HEK293 (cell line): Measurements from ENCODE around the gene CCDC179.

Experiments
- CTCF ChIA-PET: fragments of 350-600 bp; formaldehyde crosslinking; extraction: SDS; loops from one replicate; lab custom pipeline; 2021; ENCODE audit warnings: antibody characterized with exemption; lab: Yijun Ruan, JAX
- POLR2A ChIA-PET: fragments of 300-600 bp; formaldehyde crosslinking; extraction: SDS; loops from one replicate; lab custom pipeline; 2020; ENCODE audit warnings: antibody characterized with exemption, inconsistent platforms; lab: Yijun Ruan, JAX
- H3K27ac ChIP-seq: fragments of 200-500 bp; sonication (Bioruptor generic); 2 replicates; pipeline ENCODE4 v1.5.1; 2014; ENCODE audit warnings: low read depth, low read length, control low read depth, inconsistent platforms; ENCODE audit errors: extremely low read depth
- H3K36me3 ChIP-seq, 2 experiments: fragments of 200-500 bp in 1 of 2; sonication (Bioruptor generic) in 1 of 2; 1 replicate in 1 of 2; 2 replicates in 1 of 2; pipeline ENCODE4 v1.5.1; 2014 to 2017; ENCODE audit warnings: inconsistent platforms in 2 of 2, low read length in 2 of 2; ENCODE audit not compliant: control insufficient read depth in 2 of 2, insufficient read depth in 1 of 2
- H3K4me1 ChIP-seq: fragments of 200-500 bp; sonication (Bioruptor generic); 2 replicates; pipeline ENCODE4 v1.5.1; 2014; ENCODE audit warnings: mild to moderate bottlenecking, low read length, inconsistent platforms; ENCODE audit not compliant: control insufficient read depth, insufficient read depth
- H3K4me3 ChIP-seq: 2 replicates; pipeline ENCODE4 v1.5.1; 2011; ENCODE audit warnings: low read depth, mild to moderate bottlenecking, control low read depth, low read length, moderate library complexity
- H3K9me3 ChIP-seq: fragments of 200-500 bp; sonication (Bioruptor generic); 2 replicates; pipeline ENCODE4 v1.5.1; 2014; ENCODE audit warnings: low read depth, low read length, inconsistent platforms; ENCODE audit not compliant: control insufficient read depth, insufficient read depth
- BCL11A ChIP-seq: fragments of 450-650 bp; formaldehyde crosslinking; IDR thresholded peaks from 2 replicates; pipeline ENCODE4 v1.5.1; 2016; ENCODE audit warnings: low read depth, missing biosample characterization, missing genetic modification characterization
- KLF1 ChIP-seq: fragments of 450-650 bp; formaldehyde crosslinking; IDR thresholded peaks from 2 replicates; pipeline ENCODE4 v1.5.1; 2016; ENCODE audit warnings: missing biosample characterization, missing genetic modification characterization
- KLF17 ChIP-seq: fragments of 450-650 bp; formaldehyde crosslinking; IDR thresholded peaks from 2 replicates; pipeline ENCODE4 v1.5.1; 2016; ENCODE audit warnings: missing biosample characterization, missing genetic modification characterization
- KLF7 ChIP-seq: fragments of 450-650 bp; formaldehyde crosslinking; IDR thresholded peaks from 2 replicates; pipeline ENCODE4 v1.5.1; 2016; ENCODE audit warnings: missing biosample characterization, missing genetic modification characterization, borderline replicate concordance
- OVOL3 ChIP-seq: fragments of 450-650 bp; formaldehyde crosslinking; IDR thresholded peaks from 2 replicates; pipeline ENCODE4 v1.5.1; 2016; ENCODE audit warnings: missing biosample characterization, missing genetic modification characterization
- PRDM10 ChIP-seq: fragments of 450-650 bp; formaldehyde crosslinking; IDR thresholded peaks from 2 replicates; pipeline ENCODE4 v1.5.1; 2016; ENCODE audit warnings: missing biosample characterization, missing genetic modification characterization
- PRDM6 ChIP-seq: fragments of 450-650 bp; formaldehyde crosslinking; IDR thresholded peaks from 2 replicates; pipeline ENCODE4 v1.5.1; 2017; ENCODE audit warnings: missing biosample characterization, missing genetic modification characterization
- TRIM28 ChIP-seq: IDR thresholded peaks from 2 replicates; pipeline ENCODE4 v1.6.1; 2011; ENCODE audit warnings: low read length, control low read depth, borderline replicate concordance
- ZNF10 ChIP-seq: fragments of 450-650 bp; formaldehyde crosslinking; IDR thresholded peaks from 2 replicates; pipeline ENCODE4 v1.5.1; 2017; ENCODE audit warnings: missing biosample characterization, missing genetic modification characterization
- ZNF114 ChIP-seq: fragments of 450-650 bp; formaldehyde crosslinking; IDR thresholded peaks from 2 replicates; pipeline ENCODE4 v1.5.0; 2017; ENCODE audit warnings: missing biosample characterization, missing genetic modification characterization
- ZNF155 ChIP-seq: fragments of 450-650 bp; formaldehyde crosslinking; IDR thresholded peaks from 2 replicates; pipeline ENCODE4 v1.5.1; 2016; ENCODE audit warnings: missing biosample characterization, missing genetic modification characterization
- ZNF174 ChIP-seq: fragments of 450-650 bp; formaldehyde crosslinking; IDR thresholded peaks from 2 replicates; pipeline ENCODE4 v1.5.0; 2017; ENCODE audit warnings: missing biosample characterization, mild to moderate bottlenecking, missing genetic modification characterization
- ZNF2 ChIP-seq: fragments of 450-650 bp; formaldehyde crosslinking; IDR thresholded peaks from 2 replicates; pipeline ENCODE4 v1.5.1; 2016; ENCODE audit warnings: missing biosample characterization, missing genetic modification characterization
- ZNF335 ChIP-seq: fragments of 450-650 bp; formaldehyde crosslinking; conservative IDR thresholded peaks from 2 replicates; pipeline ENCODE4 v1.5.1; 2016; ENCODE audit warnings: missing biosample characterization, missing genetic modification characterization
- ZNF394 ChIP-seq: fragments of 450-650 bp; formaldehyde crosslinking; IDR thresholded peaks from 2 replicates; pipeline ENCODE4 v1.5.1; 2016; ENCODE audit warnings: missing biosample characterization, missing genetic modification characterization, mild to moderate bottlenecking, moderate library complexity, borderline replicate concordance
- ZNF426 ChIP-seq: fragments of 450-650 bp; formaldehyde crosslinking; IDR thresholded peaks from 2 replicates; pipeline ENCODE4 v1.5.1; 2017; ENCODE audit warnings: missing biosample characterization, missing genetic modification characterization, mild to moderate bottlenecking, inconsistent platforms, moderate library complexity
- ZNF558 ChIP-seq: fragments of 450-650 bp; formaldehyde crosslinking; IDR thresholded peaks from 2 replicates; pipeline ENCODE4 v1.5.1; 2016; ENCODE audit warnings: missing biosample characterization, missing genetic modification characterization
- ZNF621 ChIP-seq: fragments of 450-650 bp; formaldehyde crosslinking; IDR thresholded peaks from 2 replicates; pipeline ENCODE4 v1.5.1; 2017; ENCODE audit warnings: missing biosample characterization, missing genetic modification characterization
- ZNF677 ChIP-seq: fragments of 450-650 bp; IDR thresholded peaks from 2 replicates; pipeline ENCODE4 v1.5.0; 2018; ENCODE audit warnings: missing biosample characterization, mild to moderate bottlenecking, missing genetic modification characterization, moderate library complexity
- ZNF692 ChIP-seq: fragments of 450-650 bp; formaldehyde crosslinking; IDR thresholded peaks from 2 replicates; pipeline ENCODE4 v1.5.1; 2016; ENCODE audit warnings: missing biosample characterization, missing genetic modification characterization
- ZNF776 ChIP-seq: fragments of 450-650 bp; formaldehyde crosslinking; IDR thresholded peaks from 2 replicates; pipeline ENCODE4 v1.5.0; 2017; ENCODE audit warnings: missing biosample characterization, missing genetic modification characterization, borderline replicate concordance
- ZNF843 ChIP-seq: fragments of 450-650 bp; formaldehyde crosslinking; IDR thresholded peaks from 2 replicates; pipeline ENCODE4 v1.5.1; 2016; ENCODE audit warnings: missing biosample characterization, missing genetic modification characterization
- TF ChIP-seq, protein P1 (sequence below): sonication (generic); formaldehyde crosslinking; IDR thresholded peaks from 2 replicates; pipeline ENCODE4 v1.8.1; 2022; ENCODE audit warnings: mild to moderate bottlenecking, moderate library complexity, missing genetic modification reagents

Gene CCDC179

DNA sequence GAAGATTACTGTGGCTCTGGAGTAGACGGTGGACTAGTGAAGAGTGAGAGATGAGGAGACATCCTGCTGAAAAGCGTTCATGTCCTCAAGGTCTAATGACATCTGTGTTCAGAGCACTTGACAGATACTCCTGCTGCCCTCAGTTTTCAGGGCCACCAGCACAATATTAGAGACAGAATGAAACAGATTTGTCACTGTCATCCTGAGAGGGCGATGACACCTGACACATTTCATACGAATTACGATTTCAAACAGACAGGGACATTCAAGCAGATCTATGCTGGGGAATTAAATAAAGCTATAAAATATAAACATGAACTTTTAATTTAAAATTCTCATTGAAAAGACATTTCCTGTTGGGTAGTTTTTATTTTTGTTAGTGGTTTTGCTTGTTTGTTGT, 59.8 kb downstream of the CCDC179 start:
- TF ChIP-seq BCL11A (tag by site-specific recombination), result no peak
- TF ChIP-seq ZNF843 (tag by site-specific recombination), result no peak
- no peak for TF ChIP-seq KLF1 (tag by site-specific recombination)
- no peak for TF ChIP-seq ZNF621 (tag by site-specific recombination)
- POLR2A ChIA-PET, result no interaction called here
- Histone ChIP-seq H3K4me1 (no peaks in the 10 kb centered on the region), H3K9me3 (no peaks in the 10 kb centered on the region), H3K4me3 (no peak overlapping the region), H3K36me3 (no peaks in the 10 kb centered on the region), H3K27ac (no peak overlapping the region)
- CTCF ChIA-PET, result interaction anchor here (0.9 to 2.0 kb wide), 3 partner anchors 13 to 853 kb away, joined by 3 to 13 read pairs (median 3); no protein-coding TSS in a partner anchor

DNA sequence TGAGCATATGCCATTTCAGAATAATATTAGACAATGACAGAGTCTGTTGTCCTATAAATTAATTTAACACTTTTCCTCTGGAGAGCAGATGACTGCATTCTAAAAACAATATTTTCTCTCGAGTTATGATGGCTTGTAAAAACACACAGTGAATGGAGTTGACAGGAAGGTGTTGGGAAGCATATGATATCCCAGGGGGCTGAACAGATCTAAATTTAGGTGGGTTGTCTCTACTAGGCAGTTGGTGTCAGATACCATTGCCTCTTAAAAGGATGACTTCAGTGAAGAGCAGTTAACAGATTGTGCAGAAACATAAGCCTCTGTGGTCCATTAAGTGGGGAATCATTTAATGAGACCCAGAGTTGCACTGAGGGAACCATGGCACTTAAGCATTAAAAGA, 61.4 kb downstream of the CCDC179 start:
- Histone ChIP-seq H3K27ac (no peak overlapping the region), H3K9me3 (no peaks in the 10 kb centered on the region), H3K36me3 (no peaks in the 10 kb centered on the region), H3K4me3 (no peak overlapping the region), H3K4me1 (no peaks in the 10 kb centered on the region)
- POLR2A ChIA-PET, result interaction anchor here (0.8 kb wide), 1 partner anchor 30 kb away, joined by 4 read pairs; the partner anchor contains the start of gene SVIP
- CTCF ChIA-PET, result interaction anchor here (0.9 to 1.2 kb wide), 3 partner anchors 13 to 30 kb away, joined by 3 to 4 read pairs (median 3); partner anchors contain the start of gene SVIP
- no peak for TF ChIP-seq TRIM28
- TF ChIP-seq, protein P1, sequence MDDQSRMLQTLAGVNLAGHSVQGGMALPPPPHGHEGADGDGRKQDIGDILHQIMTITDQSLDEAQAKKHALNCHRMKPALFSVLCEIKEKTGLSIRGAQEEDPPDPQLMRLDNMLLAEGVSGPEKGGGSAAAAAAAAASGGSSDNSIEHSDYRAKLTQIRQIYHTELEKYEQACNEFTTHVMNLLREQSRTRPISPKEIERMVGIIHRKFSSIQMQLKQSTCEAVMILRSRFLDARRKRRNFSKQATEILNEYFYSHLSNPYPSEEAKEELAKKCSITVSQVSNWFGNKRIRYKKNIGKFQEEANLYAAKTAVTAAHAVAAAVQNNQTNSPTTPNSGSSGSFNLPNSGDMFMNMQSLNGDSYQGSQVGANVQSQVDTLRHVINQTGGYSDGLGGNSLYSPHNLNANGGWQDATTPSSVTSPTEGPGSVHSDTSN (CRISPR knock-in tag), result no peak
- no peak for TF ChIP-seq ZNF394 (tag by site-specific recombination)
- no peak for TF ChIP-seq ZNF426 (tag by site-specific recombination)
- TF ChIP-seq ZNF335, result no peak
- no peak for TF ChIP-seq KLF17 (tag by site-specific recombination)

DNA sequence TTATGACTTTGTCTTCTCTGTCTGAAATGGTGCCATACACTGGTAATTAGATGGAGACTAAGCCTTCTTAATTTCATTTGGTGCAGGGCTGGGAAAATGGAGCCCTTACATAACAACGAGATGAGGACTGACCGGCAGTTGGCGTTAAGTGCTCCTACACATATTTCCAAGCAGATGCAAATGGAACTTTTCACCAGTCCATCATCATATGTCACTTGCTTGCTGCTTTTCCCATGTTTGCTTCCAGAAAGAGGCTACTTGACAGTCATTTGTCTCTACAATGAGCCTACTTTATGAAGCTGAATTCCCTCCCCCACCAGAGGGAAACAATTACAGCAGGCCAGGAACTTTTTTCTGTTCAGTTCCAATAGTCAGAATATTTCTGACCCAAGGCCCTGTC, 63.2 kb downstream of the CCDC179 start:
- Histone ChIP-seq H3K36me3 (no peaks in the 10 kb centered on the region), H3K27ac (no peak overlapping the region), H3K4me1 (no peaks in the 10 kb centered on the region), H3K9me3 (no peaks in the 10 kb centered on the region), H3K4me3 (no peak overlapping the region)
- ChIA-PET POLR2A (no interaction called here), CTCF (interaction anchor here (1.1 kb wide), 1 partner anchor 9 kb away, joined by 4 read pairs; no protein-coding TSS in a partner anchor)
- TF ChIP-seq ZNF2 (tag by site-specific recombination) (no peak), ZNF155 (no peak), ZNF677 (tag by site-specific recombination) (no peak), ZNF692 (tag by site-specific recombination) (no peak), ZNF776 (tag by site-specific recombination) (no peak), ZNF114 (tag by site-specific recombination) (no peak), ZNF10 (tag by site-specific recombination) (no peak), PRDM6 (tag by site-specific recombination) (no peak), PRDM10 (no peak), OVOL3 (tag by site-specific recombination) (no peak), ZNF558 (no peak), KLF7 (tag by site-specific recombination) (no peak), ZNF174 (no peak)
